Right atrium auricular region (tissue), 2 donors: Measurements from ENCODE around the gene COX20. TPM values are rescaled to one million over a fixed set of nuclear protein-coding genes. Genes with fewer than 3 reads are reported as not detected.
A peak's percentile ranks its signal among the peaks of the same experiment; 100 is the strongest.

Experiments used
- DNase-seq: peaks from one replicate; pipeline ENCODE4 v3.0.0-alpha.2; 2019; ENCODE audit warnings: low spot score
- H3K27ac ChIP-seq, 2 donors: fragments of 200-600 bp; sonication (generic); 1 replicate in 1 of 2; 2 replicates in 1 of 2; pipeline ENCODE4 v1.5.1; 2016 to 2019
- H3K27me3 ChIP-seq, 2 donors: fragments of 200-600 bp; sonication (generic); one replicate each; pipeline versions ENCODE4 v1.5.1 to v1.6.0; 2017 to 2019
- H3K36me3 ChIP-seq: fragments of 200-600 bp; sonication (generic); one replicate; pipeline ENCODE4 v1.5.1; 2016
- H3K4me1 ChIP-seq, 2 donors: fragments of 200-600 bp; sonication (generic); one replicate each; pipeline versions ENCODE4 v1.5.1 to v1.6.0; 2017 to 2019
- H3K4me3 ChIP-seq, 2 donors: fragments of 200-600 bp; sonication (generic); 1 replicate in 1 of 2; 2 replicates in 1 of 2; pipeline ENCODE4 v1.5.1; 2017 to 2019; ENCODE audit warnings: mild to moderate bottlenecking in 1 of 2, moderate library complexity in 1 of 2
- H3K9me3 ChIP-seq, 2 donors: fragments of 200-600 bp; sonication (generic); one replicate each; pipeline ENCODE4 v1.5.1; 2019
- CTCF ChIP-seq, 2 donors: fragments of 200-600 bp; sonication (generic); IDR thresholded peaks; one replicate each; pipeline ENCODE4 v1.5.1; 2019; ENCODE audit warnings: antibody characterized with exemption in 2 of 2
- total RNA-seq, 2 donors: library from RNA; depleted of rRNA; stranded (reverse); fragments of >200 nt; gene quantifications; one replicate each; pipeline ENCODE4 v1.1.0, GENCODE V29; 2016

Gene COX20
- total RNA-seq, 2 donors from 2014 or later, result 57.3 to 64.7 TPM

GRCh38 chr1:244862699-244863490 is 27.4 kb downstream of the COX20 start:
- no peaks in the 10 kb centered on the region for H3K27me3 ChIP-seq
- H3K4me3 ChIP-seq, result peak overlapping the region; percentile 90 to 99
- peaks cover 47% of the 10 kb centered on the region for H3K36me3 ChIP-seq
- DNase-seq, result peak; percentile 97
- peak in 1 of 2 donors; percentile 22 for TF ChIP-seq CTCF (IDR thresholded peaks at IDR 0.05)
- peak overlapping the region; percentile 100 for H3K27ac ChIP-seq
- peaks cover 0 to 57% of the 10 kb centered on the region in 2 donors for H3K4me1 ChIP-seq
- H3K9me3 ChIP-seq, result no peaks in the 10 kb centered on the region

- Histone ChIP-seq H3K4me3 (peak overlapping the region; percentile 90 to 99), H3K9me3 (no peaks in the 10 kb centered on the region), H3K27ac (peak overlapping the region; percentile 100), H3K4me1 (peaks cover 0 to 49% of the 10 kb centered on the region in 2 donors), H3K27me3 (no peaks in the 10 kb centered on the region), H3K36me3 (peaks cover 39% of the 10 kb centered on the region)
- DNase-seq, result no peak
- no peak for TF ChIP-seq CTCF (IDR thresholded peaks at IDR 0.05)
These were observed 28.2 kb downstream of the COX20 start for GRCh38 chr1:244863491-244864252.

GRCh38 chr1:244864253-244865027 is 29.0 kb downstream of the COX20 start, which contains the start of gene HNRNPU:
Gene HNRNPU, minus strand, starts transcription at chr1:244864543. Its CDS starts 236 bp downstream, at chr1:244864307.
- Histone ChIP-seq H3K4me1 (peaks cover 0 to 42% of the 10 kb centered on the region in 2 donors), H3K9me3 (no peaks in the 10 kb centered on the region), H3K27ac (peak within 1 kb of the TSS; percentile 100), H3K36me3 (peaks cover 32% of the 10 kb centered on the region), H3K4me3 (peak within 1 kb of the TSS; percentile 90 to 99), H3K27me3 (no peaks in the 10 kb centered on the region)
- peak in 1 of 2 donors; percentile 40 for TF ChIP-seq CTCF (IDR thresholded peaks at IDR 0.05)
- peak; percentile 97 for DNase-seq

GRCh38 chr1:244865028-244865371 is 29.5 kb downstream of the COX20 start:
- Histone ChIP-seq H3K27me3 (no peaks in the 10 kb centered on the region), H3K27ac (peak overlapping the region; percentile 100), H3K36me3 (peaks cover 26% of the 10 kb centered on the region), H3K9me3 (no peaks in the 10 kb centered on the region), H3K4me3 (peak overlapping the region; percentile 90 to 99), H3K4me1 (peaks cover 0 to 37% of the 10 kb centered on the region in 2 donors)
- no peak for TF ChIP-seq CTCF (IDR thresholded peaks at IDR 0.05)
- DNase-seq, result peak; percentile 70

GRCh38 chr1:244865820-244866219 is 30.4 kb downstream of the COX20 start:
- Histone ChIP-seq H3K4me1 (peaks cover 0 to 28% of the 10 kb centered on the region in 2 donors), H3K9me3 (no peaks in the 10 kb centered on the region), H3K27me3 (no peaks in the 10 kb centered on the region), H3K36me3 (peaks cover 18% of the 10 kb centered on the region), H3K4me3 (no peak overlapping the region), H3K27ac (peak overlapping the region; percentile 100)
- TF ChIP-seq CTCF (IDR thresholded peaks at IDR 0.05), result no peak
- DNase-seq, result no peak
